PC-9 (cell line): ENCODE measurements around the gene EIF4E1B. TPM values are rescaled to one million over a fixed set of nuclear protein-coding genes. Genes with fewer than 3 reads are reported as not detected.

Experiments used
- BruUV-seq: library from RNA; stranded (reverse); fragments of 400-500 nt; replicated peaks from 2 replicates; lab custom pipeline; 2021; lab: Mats Ljungman, UMichigan
- CTCF ChIA-PET: fragments of 300-600 bp; sonication (Branson Sonifier 250); formaldehyde crosslinking; loops from one replicate; lab custom pipeline; 2022; ENCODE audit warnings: antibody characterized with exemption; lab: Charles Lee
- POLR2A ChIA-PET: fragments of 300-600 bp; sonication (Branson Sonifier 250); formaldehyde crosslinking; loops from one replicate; lab custom pipeline; 2022; ENCODE audit warnings: antibody characterized with exemption; ENCODE audit not compliant: unreplicated experiment; lab: Charles Lee
- DNase-seq, 2 experiments: peaks; one replicate each; pipeline versions ENCODE4 v3.0.0 to v3.0.0-alpha.2; 2015 to 2022; ENCODE audit warnings: mixed read lengths in 1 of 2
- H2AFZ ChIP-seq: fragments of 200-600 bp; sonication (generic); 2 replicates; pipeline ENCODE4 v1.8.1; 2017; ENCODE audit warnings: antibody characterized with exemption
- H3F3A ChIP-seq: fragments of 200-600 bp; sonication (generic); 2 replicates; pipeline ENCODE4 v1.8.1; 2017; ENCODE audit warnings: antibody characterized with exemption, mild to moderate bottlenecking, low read depth; ENCODE audit not compliant: insufficient read depth
- H3K27ac ChIP-seq: fragments of 200-600 bp; sonication (generic); 2 replicates; pipeline ENCODE4 v1.6.1; 2016; ENCODE audit warnings: mixed run types
- H3K27me3 ChIP-seq: fragments of 200-600 bp; sonication (generic); 2 replicates; pipeline ENCODE4 v1.6.1; 2016; ENCODE audit warnings: low read depth, mixed run types; ENCODE audit not compliant: insufficient read depth
- H3K36me3 ChIP-seq: fragments of 200-600 bp; sonication (generic); 2 replicates; pipeline ENCODE4 v1.6.1; 2016; ENCODE audit warnings: low read depth, mixed run types
- H3K4me1 ChIP-seq: fragments of 200-600 bp; sonication (generic); replicated peaks from 2 replicates; pipeline ENCODE4 v1.6.1; 2016; ENCODE audit warnings: mixed run types; ENCODE audit not compliant: insufficient read depth
- H3K4me2 ChIP-seq: fragments of 200-600 bp; sonication (generic); 2 replicates; pipeline ENCODE4 v1.6.1; 2017; ENCODE audit warnings: mixed run types
- H3K4me3 ChIP-seq: fragments of 200-600 bp; sonication (generic); 2 replicates; pipeline ENCODE4 v1.6.1; 2016; ENCODE audit warnings: mixed run types
- H3K79me2 ChIP-seq: fragments of 200-600 bp; sonication (generic); 2 replicates; pipeline ENCODE4 v1.6.1; 2017; ENCODE audit warnings: low read depth, mixed run types
- H3K9me2 ChIP-seq: fragments of 200-600 bp; sonication (generic); 2 replicates; pipeline ENCODE4 v1.8.1; 2017; ENCODE audit warnings: mild to moderate bottlenecking; ENCODE audit not compliant: insufficient read depth
- H3K9me3 ChIP-seq: fragments of 200-600 bp; sonication (generic); 2 replicates; pipeline ENCODE4 v1.8.1; 2016; ENCODE audit warnings: low read depth; ENCODE audit not compliant: insufficient read depth
- H4K20me1 ChIP-seq: fragments of 200-600 bp; sonication (generic); 2 replicates; pipeline ENCODE4 v1.8.1; 2017; ENCODE audit not compliant: insufficient read depth
- EZH2 ChIP-seq: fragments of 200-600 bp; sonication (generic); IDR thresholded peaks from 2 replicates; pipeline ENCODE4 v1.8.0; 2017; ENCODE audit warnings: antibody characterized with exemption, low read depth
- intact Hi-C: fragments of 100-400 bp; cut with micrococcal nuclease; formaldehyde crosslinking; loops from one replicate; pipeline ENCODE4 v1.10.0; 2022; ENCODE audit not compliant: unreplicated experiment
- total RNA-seq: library from RNA; stranded (reverse); gene quantifications from 2 replicates; pipeline ENCODE4 v1.2.3, GENCODE V29; 2021
- TF ChIP-seq, protein P1 (sequence below): fragments of 200-600 bp; sonication (generic); conservative IDR thresholded peaks from 2 replicates; pipeline ENCODE4 v1.6.1; 2017; ENCODE audit warnings: mixed run types, antibody characterized with exemption, mild to moderate bottlenecking, moderate library complexity

The EIF4E1B gene
- total RNA-seq, 1 experiment from 2014 or later, result not detected

DNA sequence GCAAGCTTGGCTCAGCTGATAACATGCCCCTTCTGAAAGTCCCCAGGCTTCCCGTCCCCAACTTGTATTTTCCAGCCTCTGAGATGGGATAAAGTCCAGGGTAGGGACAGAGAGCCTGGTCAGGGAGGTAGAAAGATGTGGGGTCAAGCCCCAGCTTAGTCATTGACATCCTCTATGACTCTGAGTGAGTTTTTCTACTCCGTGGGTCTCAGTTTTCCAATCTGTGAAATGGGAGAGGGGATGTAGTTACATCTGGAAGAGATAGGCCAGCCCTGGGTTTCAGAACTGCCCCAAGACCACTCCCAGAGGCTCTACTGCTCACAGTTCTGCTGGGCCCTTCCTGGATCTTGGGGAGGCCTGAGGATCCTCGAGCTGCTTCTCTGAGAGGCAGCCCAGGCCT, 23.6 kb upstream of the EIF4E1B start:
- H3K79me2 ChIP-seq, result no peaks in the 10 kb centered on the region
- no peaks in the 10 kb centered on the region for H3K9me3 ChIP-seq
- peaks cover 13% of the 10 kb centered on the region for H3F3A ChIP-seq
- DNase-seq, result no peak
- no peak overlapping the region for H3K4me2 ChIP-seq
- no peak for TF ChIP-seq EZH2
- H3K36me3 ChIP-seq, result no peaks in the 10 kb centered on the region
- no peak overlapping the region for H3K4me3 ChIP-seq
- BruUV-seq, result no TSS peak
- no peak overlapping the region for H3K27ac ChIP-seq
- H3K27me3 ChIP-seq, result no peaks in the 10 kb centered on the region
- intact Hi-C loops, result no loop called here
- H2AFZ ChIP-seq, result no peak overlapping the region
- 0 out of 2 replicates have a peak, but pooled peaks cover 4% of the 10 kb centered on the region for H3K4me1 ChIP-seq
- ChIA-PET POLR2A (no interaction called here), CTCF (no interaction called here)
- H4K20me1 ChIP-seq, result peaks cover 4% of the 10 kb centered on the region; the same call in 1 of the 2 replicates
- H3K9me2 ChIP-seq, result no peaks in the 10 kb centered on the region

DNA sequence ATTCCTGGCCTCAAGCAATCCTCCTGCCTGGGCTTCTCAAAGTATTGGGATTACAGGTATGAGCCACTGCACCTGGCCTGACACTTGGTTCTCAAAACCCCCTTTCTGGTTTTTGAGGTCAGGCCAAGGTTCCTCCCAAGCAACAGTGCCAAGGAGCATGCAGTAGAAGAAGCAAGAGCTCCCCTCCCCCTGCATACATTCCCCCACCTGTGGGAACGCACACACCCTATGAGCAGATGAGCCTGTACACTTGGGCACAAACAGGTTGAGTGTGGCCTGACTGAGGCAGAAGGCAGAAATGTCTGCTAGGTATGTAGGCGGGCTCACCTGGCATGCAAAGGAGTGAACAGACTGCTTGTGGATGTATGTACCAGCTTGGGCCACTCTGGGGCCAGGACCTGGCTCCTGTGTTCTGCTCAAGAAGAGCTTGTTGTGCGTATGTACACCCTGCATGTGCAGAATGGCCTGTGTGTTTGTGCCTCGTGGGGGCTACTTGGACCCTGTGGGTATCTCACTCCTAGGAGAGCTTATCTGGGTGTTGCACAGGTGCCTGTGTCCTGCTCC, 22.3 kb upstream of the EIF4E1B start:
- Histone ChIP-seq H3K79me2 (no peaks in the 10 kb centered on the region), H3K27ac (no peak overlapping the region), H3K4me3 (no peak overlapping the region), H4K20me1 (peaks cover 4% of the 10 kb centered on the region; the same call in 1 of the 2 replicates), H3K36me3 (no peaks in the 10 kb centered on the region), H3K4me2 (no peak overlapping the region), H3F3A (peaks cover 17% of the 10 kb centered on the region), H3K9me3 (no peaks in the 10 kb centered on the region), H2AFZ (no peak overlapping the region), H3K9me2 (no peaks in the 10 kb centered on the region), H3K27me3 (no peaks in the 10 kb centered on the region), H3K4me1 (0 out of 2 replicates have a peak, but pooled peaks cover 4% of the 10 kb centered on the region)
- no TSS peak for BruUV-seq
- CTCF ChIA-PET, result no interaction called here
- TF ChIP-seq, protein P1, sequence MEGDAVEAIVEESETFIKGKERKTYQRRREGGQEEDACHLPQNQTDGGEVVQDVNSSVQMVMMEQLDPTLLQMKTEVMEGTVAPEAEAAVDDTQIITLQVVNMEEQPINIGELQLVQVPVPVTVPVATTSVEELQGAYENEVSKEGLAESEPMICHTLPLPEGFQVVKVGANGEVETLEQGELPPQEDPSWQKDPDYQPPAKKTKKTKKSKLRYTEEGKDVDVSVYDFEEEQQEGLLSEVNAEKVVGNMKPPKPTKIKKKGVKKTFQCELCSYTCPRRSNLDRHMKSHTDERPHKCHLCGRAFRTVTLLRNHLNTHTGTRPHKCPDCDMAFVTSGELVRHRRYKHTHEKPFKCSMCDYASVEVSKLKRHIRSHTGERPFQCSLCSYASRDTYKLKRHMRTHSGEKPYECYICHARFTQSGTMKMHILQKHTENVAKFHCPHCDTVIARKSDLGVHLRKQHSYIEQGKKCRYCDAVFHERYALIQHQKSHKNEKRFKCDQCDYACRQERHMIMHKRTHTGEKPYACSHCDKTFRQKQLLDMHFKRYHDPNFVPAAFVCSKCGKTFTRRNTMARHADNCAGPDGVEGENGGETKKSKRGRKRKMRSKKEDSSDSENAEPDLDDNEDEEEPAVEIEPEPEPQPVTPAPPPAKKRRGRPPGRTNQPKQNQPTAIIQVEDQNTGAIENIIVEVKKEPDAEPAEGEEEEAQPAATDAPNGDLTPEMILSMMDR, result no peak
- TF ChIP-seq EZH2, result no peak
- POLR2A ChIA-PET, result interaction anchor here (0.5 kb wide), 1 partner anchor 256 kb away, joined by 19 read pairs; no protein-coding TSS in a partner anchor
- DNase-seq, result no peak
- intact Hi-C loops, result no loop called here

DNA sequence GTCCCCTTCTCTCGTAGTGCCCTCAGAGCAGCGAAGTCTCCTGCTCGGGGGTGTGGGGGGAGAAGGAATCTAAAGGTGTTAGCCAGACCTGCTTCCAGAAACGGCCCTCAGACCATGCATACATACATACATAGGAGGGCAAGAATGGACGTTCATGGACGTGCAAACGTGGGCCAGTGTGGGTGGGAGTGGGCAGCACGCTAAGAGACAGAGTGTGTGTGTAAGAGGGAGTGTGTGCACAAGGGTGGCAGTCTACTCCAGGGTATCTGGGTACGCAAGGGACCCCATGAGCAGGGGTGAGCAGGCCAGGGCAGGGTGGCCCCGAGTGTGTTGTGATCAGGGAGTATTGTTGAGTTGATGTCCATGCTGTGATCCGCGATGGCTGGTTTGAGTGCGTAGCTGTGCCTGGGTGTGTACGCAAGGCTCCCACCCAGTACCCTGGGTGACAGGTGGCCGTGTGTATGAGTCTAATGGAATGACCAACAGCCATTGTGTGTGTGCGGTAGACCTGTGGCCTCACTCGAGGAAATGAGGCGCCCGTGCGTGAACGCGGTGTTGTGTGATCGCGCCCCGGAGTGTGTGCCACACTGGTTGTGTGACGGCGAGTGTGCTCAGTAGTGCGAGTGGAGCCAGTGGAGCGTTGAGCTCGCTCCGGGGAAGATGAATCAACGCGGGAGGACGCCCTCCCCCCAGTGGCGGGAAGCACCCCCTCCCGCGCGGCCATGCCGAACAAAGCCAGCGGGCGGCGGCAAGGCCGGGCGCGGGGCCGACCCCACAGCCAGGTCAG, 21.3 kb upstream of the EIF4E1B start:
- peaks cover 18% of the 10 kb centered on the region for H3F3A ChIP-seq
- no peaks in the 10 kb centered on the region for H3K27me3 ChIP-seq
- ChIA-PET CTCF (interaction anchor here (0.5 kb wide), 1 partner anchor 52 kb away, joined by 4 read pairs; no protein-coding TSS in a partner anchor), POLR2A (no interaction called here)
- H3K4me3 ChIP-seq, result peak overlapping the region; percentile 71; the same call in 1 of the 2 replicates
- no TSS peak for BruUV-seq
- no peaks in the 10 kb centered on the region for H3K79me2 ChIP-seq
- TF ChIP-seq, protein P1, result no peak
- TF ChIP-seq EZH2, result no peak
- H3K27ac ChIP-seq, result no peak overlapping the region
- no peaks in the 10 kb centered on the region for H3K36me3 ChIP-seq
- H3K4me1 ChIP-seq, result peaks cover 12% of the 10 kb centered on the region; the same call in 1 of the 2 replicates
- H2AFZ ChIP-seq, result no peak overlapping the region
- H3K4me2 ChIP-seq, result peak overlapping the region; percentile 75
- intact Hi-C loops, result loop anchor here (1.0 kb wide), 1 partner anchor 38 kb away; the partner anchor contains the start of gene TSPAN17
- H3K9me2 ChIP-seq, result no peaks in the 10 kb centered on the region
- no peak for DNase-seq
- no peaks in the 10 kb centered on the region for H3K9me3 ChIP-seq
- H4K20me1 ChIP-seq, result peaks cover 4% of the 10 kb centered on the region; the same call in 1 of the 2 replicates
